G401.6 (cell line): ENCODE results near the gene MLH1.
"Not testable (repeated sequence)": the region's sequence is repeated elsewhere in the genome, so short reads cannot be mapped to it uniquely, and the experiment has no call there.

Source experiments
- FAIRE-seq: peaks from 2 replicates; lab custom pipeline; 2012; peaks lifted over from hg19 to GRCh38; lab: Jason Lieb, UNC

MLH1 gene

DNA sequence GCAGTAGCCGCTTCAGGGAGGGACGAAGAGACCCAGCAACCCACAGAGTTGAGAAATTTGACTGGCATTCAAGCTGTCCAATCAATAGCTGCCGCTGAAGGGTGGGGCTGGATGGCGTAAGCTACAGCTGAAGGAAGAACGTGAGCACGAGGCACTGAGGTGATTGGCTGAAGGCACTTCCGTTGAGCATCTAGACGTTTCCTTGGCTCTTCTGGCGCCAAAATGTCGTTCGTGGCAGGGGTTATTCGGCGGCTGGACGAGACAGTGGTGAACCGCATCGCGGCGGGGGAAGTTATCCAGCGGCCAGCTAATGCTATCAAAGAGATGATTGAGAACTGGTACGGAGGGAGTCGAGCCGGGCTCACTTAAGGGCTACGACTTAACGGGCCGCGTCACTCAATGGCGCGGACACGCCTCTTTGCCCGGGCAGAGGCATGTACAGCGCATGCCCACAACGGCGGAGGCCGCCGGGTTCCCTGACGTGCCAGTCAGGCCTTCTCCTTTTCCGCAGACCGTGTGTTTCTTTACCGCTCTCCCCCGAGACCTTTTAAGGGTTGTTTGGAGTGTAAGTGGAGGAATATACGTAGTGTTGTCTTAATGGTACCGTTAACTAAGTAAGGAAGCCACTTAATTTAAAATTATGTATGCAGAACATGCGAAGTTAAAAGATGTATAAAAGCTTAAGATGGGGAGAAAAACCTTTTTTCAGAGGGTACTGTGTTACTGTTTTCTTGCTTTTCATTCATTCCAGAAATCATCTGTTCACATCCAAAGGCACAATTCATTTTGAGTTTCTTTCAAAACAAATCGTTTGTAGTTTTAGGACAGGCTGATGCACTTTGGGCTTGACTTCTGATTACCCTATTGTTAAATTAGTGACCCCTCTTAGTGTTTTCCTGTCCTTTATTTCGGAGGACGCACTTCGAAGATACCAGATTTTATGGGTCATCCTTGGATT is at the start of gene MLH1:
TSS of gene MLH1 (plus strand) at position 193 of the 958 bp plus-strand sequence. CDS start at position 223, 30 bp downstream.
- FAIRE-seq, result no peak

GRCh38 chr3:36943601-36944000 is 49.7 kb upstream of the MLH1 start:
- FAIRE-seq, result no peak

DNA sequence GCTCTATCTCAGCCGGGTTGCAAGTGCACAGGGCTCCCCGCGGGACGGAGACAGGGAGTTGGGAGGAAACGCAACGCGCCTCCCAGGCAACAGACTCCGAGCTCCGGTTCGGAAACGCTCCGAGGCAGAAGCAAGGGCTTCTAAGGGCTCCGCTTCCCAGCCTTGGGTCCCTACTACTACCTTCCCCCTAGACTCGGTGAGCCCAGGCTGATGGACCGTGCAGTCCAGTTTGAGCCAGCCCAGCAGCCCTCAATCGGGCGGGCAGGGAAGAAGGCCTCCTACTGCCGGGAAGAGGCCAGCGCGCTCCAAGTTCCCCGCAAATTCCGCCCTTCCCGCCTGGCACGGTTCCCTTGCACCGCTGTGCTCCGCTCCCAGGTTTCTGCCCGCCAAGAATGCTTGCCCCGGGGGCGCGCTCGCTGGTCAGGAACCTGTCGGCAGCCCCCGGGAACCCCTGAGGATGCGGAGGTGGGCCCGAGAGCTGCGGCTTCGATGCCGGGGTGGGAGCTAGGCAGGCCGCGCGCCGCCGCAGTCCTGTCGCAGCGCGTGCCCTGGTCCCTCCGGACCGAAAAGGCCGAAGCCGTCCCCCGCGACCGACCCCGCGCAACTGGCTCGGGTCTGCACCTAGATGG is 49.2 kb upstream of the MLH1 start:
- no peak for FAIRE-seq

- FAIRE-seq, result no peak
Measured at GRCh38 chr3:36944641-36945270, 48.6 kb upstream of the MLH1 start, which contains the start of gene TRANK1. TRANK1 (minus strand) TSS chr3:36945054; CDS start chr3:36944809, 245 bp downstream.

DNA sequence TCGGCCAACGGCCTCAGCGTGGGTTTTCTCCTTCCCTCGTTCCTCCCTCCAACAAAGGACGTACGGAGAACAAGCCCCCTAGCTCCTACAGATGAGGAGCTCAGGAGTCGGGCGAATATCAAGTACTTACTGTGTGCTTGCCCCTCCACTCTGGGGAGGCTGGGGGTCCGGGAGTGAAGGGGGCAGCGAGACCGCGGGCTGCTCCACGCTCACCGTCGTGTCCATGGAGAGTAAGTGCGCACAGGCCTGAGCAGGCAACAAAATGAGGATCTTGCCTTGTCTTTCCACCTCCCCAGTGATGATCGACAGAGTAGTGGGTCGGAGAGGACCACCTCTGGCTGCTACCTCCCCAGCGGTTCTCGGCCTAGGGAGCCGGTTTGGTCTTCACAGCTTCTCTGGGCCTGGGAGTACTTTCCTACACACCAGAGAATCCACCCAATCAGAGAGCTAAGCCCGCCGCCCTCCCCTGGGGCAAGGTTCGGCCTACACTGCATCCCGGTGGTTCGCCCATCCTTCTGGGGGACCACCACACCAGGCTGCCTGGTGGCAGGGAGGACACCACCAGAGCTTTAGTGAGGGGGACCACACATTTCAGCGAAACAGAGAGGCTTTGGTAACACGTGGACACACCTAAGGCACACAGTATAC is 47.9 kb upstream of the MLH1 start:
- no peak for FAIRE-seq

DNA sequence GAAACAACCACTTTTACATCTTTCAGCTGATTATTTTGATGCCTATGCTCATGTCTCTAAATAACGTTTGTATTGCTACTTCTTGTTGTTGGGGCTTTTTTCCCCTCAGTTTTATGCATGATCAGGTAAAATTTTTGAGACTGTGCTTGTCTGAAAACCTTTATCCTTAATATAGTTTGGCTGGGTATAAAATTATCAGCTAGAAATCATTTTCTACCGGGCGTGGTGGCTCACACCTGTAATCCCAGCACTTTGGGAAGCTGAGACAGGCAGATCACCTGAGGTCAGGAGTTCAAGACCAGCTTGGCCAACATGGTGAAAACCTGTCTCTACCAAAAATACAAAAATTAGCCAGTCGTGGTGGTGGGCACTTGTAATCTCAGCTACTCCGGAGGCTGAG is 45.5 kb upstream of the MLH1 start:
- FAIRE-seq, result not testable (repeated sequence)

DNA sequence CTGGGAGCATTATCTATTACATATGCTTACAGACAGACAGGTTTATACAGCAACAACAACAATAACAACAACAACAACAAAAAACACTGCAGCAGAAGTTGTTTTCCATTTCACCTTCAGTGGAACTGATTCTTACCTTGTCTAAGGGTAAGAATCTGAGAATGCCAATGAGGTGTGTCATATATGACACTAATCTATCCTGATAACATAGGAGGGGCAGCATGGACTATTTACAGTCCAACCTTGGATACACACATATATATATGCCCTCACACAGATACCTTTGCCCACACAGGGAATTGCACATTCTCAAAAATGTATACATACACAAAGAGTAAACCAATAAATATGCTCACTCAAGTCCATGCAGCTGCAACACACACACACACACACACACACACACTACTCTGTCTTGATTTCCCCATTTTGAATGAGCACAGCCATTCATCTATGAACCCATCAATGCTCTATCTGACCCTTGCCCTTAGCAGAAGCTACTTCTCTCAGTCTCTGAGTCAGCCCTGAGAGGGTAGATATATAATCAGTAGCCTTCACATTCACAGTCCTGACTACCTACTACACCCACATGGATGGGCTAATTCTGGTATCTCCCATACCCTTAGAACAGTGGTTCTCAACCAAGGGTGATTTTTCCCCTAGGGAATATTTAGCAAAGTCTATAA is 38.7 kb upstream of the MLH1 start:
- no peak for FAIRE-seq

GRCh38 chr3:36956155-36956554 is 37.2 kb upstream of the MLH1 start:
- FAIRE-seq, result no peak

DNA sequence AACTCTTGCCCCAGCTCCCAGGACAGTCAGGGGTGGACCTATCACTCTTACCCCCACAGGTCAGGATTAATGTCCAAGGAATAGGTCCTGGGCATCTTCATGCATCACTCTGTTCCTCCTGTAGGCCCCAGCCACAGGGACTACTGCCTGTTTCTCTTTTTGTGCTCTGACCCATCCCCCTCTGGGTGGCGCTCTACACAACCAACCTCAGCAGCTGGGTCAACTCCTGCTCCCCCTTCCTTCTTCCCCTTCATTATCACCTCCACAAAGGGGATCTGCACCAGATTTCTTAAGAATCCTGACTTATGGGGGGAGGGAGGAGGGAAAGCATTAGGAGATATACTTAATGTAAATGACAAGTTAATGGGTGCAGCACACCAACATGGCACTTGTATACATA is 36.3 kb upstream of the MLH1 start:
- FAIRE-seq, result no peak

DNA sequence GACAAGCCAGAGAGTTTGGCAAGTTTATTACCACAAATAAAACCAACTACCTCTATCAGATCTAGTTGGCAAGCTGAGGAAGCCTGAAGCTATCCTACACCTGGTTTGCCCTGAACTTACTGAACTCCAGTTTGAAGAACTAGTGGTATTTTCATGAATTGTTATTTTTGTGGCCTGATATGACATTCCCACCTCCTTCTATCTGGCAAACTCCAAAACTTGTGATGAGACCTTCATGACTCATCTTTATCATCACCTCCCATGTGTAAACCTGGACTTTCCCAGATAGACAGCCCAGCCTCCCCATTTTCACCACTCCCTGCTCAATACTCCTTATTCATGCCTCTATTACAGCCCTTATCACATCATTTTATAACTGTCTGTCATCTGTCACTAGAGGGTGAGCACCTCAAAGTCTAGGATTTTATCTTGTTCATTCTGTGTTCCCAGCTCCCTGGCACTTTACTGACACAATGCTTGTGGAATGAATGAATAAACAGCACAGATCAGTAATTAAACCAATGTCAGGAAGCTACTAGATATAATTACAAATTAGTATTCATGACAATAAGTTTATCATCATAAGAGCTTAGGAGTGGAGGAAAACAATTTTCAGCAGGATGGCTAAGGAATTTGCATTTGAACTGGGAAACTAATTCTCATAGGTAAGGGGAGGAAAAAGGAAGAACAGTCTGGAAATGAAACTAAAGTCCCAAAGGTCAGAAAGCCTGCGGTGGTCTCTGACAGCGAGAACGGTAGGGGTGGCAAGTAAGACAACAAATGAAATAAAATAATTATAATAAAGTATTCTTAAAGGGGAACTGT is 35.2 kb upstream of the MLH1 start:
- no peak for FAIRE-seq

- no peak for FAIRE-seq
Measured at GRCh38 chr3:36959821-36960220, 33.5 kb upstream of the MLH1 start.

DNA sequence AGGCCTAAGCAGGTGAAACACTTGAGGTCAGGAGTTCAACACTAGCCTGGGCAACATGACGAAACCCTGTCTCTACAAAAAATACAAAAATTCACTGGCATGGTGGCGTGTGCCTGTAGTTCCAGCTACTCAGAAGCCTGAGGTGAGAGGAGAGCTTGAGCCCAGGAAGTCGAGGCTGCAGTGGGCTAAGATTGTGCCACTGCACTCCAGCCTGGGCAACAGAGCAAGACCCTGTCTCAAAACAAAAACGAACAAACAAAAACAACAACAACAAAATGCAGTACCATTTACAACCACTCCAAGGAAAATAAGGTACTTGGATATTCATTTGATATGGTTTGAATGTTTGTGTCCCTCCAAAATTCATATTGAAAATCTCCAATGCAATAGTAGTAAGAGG is 32.8 kb upstream of the MLH1 start:
- no peak for FAIRE-seq

DNA sequence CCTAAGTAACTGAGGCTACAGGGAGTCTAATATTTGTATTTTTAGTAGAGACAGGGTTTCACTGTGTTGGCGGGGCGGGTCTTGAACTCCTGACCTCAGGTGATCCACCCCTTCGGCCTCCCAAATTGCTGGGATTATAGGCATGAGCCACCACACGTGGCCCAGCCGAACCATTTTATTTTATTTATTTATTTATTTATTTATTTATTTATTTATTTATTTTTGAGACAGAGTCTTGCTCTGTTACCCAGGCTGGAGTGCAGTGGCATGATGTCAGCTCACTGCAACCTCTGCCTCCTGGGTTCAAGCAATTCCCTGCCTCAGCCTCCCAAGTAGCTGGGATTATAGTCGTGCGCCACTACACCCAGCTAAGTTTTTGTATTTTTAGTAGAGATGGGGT is 30.3 kb upstream of the MLH1 start:
- FAIRE-seq, result not testable (repeated sequence)

- FAIRE-seq, result no peak
Measured at GRCh38 chr3:36964331-36964730, 29.0 kb upstream of the MLH1 start.

DNA sequence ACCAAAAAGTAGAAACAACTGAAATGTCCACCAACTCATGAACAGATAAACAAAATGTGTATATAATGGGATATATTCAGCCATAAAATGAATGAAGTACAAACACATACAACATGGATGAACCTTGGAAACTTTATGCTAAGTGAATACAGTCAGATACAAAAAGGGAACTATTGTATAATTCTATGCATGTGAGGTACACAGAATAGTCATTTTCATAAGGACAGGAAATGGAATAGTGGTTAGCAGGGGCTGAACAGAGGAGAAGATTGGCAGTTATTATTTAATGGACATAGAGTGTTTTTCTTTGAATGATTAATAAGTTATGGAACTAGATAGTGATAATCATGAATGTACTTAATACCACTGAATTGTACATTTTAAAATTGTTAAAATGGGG is 28.5 kb upstream of the MLH1 start:
- FAIRE-seq, result no peak

- no peak for FAIRE-seq
Measured at GRCh38 chr3:36965440-36965839, 27.9 kb upstream of the MLH1 start.

DNA sequence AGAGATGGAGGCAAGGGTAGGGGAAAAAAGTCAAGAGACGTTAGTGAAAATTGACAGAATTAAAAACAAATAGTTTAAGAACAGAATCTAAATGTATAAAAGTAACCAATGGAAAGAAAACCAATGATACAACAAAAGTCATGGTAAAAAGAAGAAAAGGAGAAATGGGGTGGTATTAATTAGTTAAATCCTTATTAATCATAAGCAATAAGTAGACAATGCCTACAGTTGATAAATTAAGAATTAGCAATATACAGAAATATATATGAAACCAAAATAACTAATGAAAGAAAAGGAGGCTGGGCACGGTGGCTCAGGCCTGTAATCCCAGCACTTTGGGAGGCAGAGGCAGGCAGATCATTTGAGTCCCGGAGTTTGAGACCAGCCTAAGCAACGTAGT is 24.2 kb upstream of the MLH1 start:
- no peak for FAIRE-seq

GRCh38 chr3:36969540-36970432 is 23.5 kb upstream of the MLH1 start:
- FAIRE-seq, result no peak

DNA sequence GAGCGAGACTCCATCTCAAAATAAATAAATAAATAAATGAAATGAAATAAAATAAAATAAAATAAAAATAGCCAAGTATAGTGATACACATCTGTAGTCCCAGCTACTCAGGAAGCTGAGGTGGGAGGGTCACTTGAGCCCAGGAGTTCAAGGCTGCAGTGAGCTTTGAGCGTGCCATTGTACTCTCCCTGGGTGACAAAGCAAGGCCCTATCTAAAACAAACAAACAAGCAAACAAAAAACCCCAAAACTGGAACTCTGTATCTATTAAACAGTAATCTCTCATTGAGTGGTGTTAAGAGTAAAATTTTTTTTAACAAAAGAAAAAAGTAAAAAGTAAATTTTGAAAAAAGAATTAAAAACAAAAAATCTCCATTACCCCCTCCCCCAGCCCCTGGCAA is 21.2 kb upstream of the MLH1 start:
- no peak for FAIRE-seq

GRCh38 chr3:36973139-36973538 is 20.2 kb upstream of the MLH1 start:
- FAIRE-seq, result no peak
